ENCODE measurements around the gene PANX3. TPM values are rescaled to one million over a fixed set of nuclear protein-coding genes. Genes with fewer than 3 reads are reported as not detected.

PANX3 gene
- polyA plus RNA-seq, 2 of the 4 experiments (the other 2 are of a cell fraction) = not detected

DNA sequence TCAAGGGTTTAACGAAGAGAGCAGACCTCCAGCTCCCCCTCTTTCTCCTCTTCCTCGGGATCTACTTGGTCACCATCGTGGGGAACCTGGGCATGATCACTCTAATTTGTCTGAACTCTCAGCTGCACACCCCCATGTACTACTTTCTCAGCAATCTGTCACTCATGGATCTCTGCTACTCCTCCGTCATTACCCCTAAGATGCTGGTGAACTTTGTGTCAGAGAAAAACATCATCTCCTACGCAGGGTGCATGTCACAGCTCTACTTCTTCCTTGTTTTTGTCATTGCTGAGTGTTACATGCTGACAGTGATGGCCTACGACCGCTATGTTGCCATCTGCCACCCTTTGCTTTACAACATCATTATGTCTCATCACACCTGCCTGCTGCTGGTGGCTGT is 41.1 kb upstream of the PANX3 start:
- ATAC-seq (no peak), DNase-seq (ENCODE audit: low read depth in 1 of 2, low spot score in 1 of 2) (no peak), FAIRE-seq (no peak)
- CTCF ChIA-PET = no interaction called here
- Histone ChIP-seq H3K4me1 (no peaks in the 10 kb centered on the region), H3K9me3 (no peaks in the 10 kb centered on the region), H3K27ac (no peak overlapping the region), H3K4me3 (no peak overlapping the region), H3K4me2 (no peak overlapping the region)
- TF ChIP-seq MAX (IDR thresholded peaks at IDR 0.05) (no peak), USF2 (IDR thresholded peaks at IDR 0.05) (no peak), KDM1A (IDR thresholded peaks at IDR 0.05; ENCODE audit: low read depth) (no peak), RCOR1 (IDR thresholded peaks at IDR 0.05; ENCODE audit: low read depth, low read length) (no peak), NFE2L2 (conservative IDR thresholded peaks at IDR 0.05; ENCODE audit: low read length) (no peak), HDAC2 (IDR thresholded peaks at IDR 0.05) (no peak), HEYL (CRISPR knock-in tag; IDR thresholded peaks at IDR 0.05) (no peak), SREBF2 (IDR thresholded peaks at IDR 0.05) (no peak), POLR2A (IDR thresholded peaks at IDR 0.05; ENCODE audit: low read length) (no peak), RARB (CRISPR knock-in tag; IDR thresholded peaks at IDR 0.05) (no peak), MAZ (IDR thresholded peaks at IDR 0.05; ENCODE audit: borderline replicate concordance, low read depth, low read length) (no peak), KDM5A (IDR thresholded peaks at IDR 0.05) (no peak), FOSB (CRISPR knock-in tag; IDR thresholded peaks at IDR 0.05) (no peak)
- WGBS (ENCODE audit: missing lambda C conversion rate) = 14% methylated on average over 7 of the region's 7 CpGs
- POLR2A ChIA-PET = no interaction called here

- 16% methylated on average over 6 of the region's 6 CpGs for WGBS (ENCODE audit: missing lambda C conversion rate)
- Histone ChIP-seq H3K4me3 (no peak overlapping the region), H3K9me3 (no peaks in the 10 kb centered on the region), H3K4me2 (no peak overlapping the region), H3K27ac (no peak overlapping the region), H3K4me1 (no peaks in the 10 kb centered on the region)
- no peak for FAIRE-seq
- no peak for TF ChIP-seq ZNF302 (CRISPR knock-in tag; IDR thresholded peaks at IDR 0.05)
- TF ChIP-seq POLR2A (IDR thresholded peaks at IDR 0.05; ENCODE audit: low read length) = no peak
- TF ChIP-seq, protein P1, sequence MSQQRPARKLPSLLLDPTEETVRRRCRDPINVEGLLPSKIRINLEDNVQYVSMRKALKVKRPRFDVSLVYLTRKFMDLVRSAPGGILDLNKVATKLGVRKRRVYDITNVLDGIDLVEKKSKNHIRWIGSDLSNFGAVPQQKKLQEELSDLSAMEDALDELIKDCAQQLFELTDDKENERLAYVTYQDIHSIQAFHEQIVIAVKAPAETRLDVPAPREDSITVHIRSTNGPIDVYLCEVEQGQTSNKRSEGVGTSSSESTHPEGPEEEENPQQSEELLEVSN (IDR thresholded peaks at IDR 0.05; ENCODE audit: borderline replicate concordance, low read depth) = no peak
- no peak for TF ChIP-seq EP300 (IDR thresholded peaks at IDR 0.05)
- TF ChIP-seq KDM5A (IDR thresholded peaks at IDR 0.05) = no peak
- no peak for TF ChIP-seq RARB (CRISPR knock-in tag; IDR thresholded peaks at IDR 0.05)
- TF ChIP-seq HEYL (CRISPR knock-in tag; IDR thresholded peaks at IDR 0.05) = no peak
- no peak for TF ChIP-seq PHF8 (IDR thresholded peaks at IDR 0.05; ENCODE audit: borderline replicate concordance, low read depth)
- TF ChIP-seq RAD21 (conservative IDR thresholded peaks at IDR 0.05 in 1 of 2, IDR thresholded peaks at IDR 0.05 in 1 of 2) = no peak
- TF ChIP-seq NPAS2 (CRISPR knock-in tag; IDR thresholded peaks at IDR 0.05; ENCODE audit: borderline replicate concordance) = no peak
- TF ChIP-seq, protein P2, sequence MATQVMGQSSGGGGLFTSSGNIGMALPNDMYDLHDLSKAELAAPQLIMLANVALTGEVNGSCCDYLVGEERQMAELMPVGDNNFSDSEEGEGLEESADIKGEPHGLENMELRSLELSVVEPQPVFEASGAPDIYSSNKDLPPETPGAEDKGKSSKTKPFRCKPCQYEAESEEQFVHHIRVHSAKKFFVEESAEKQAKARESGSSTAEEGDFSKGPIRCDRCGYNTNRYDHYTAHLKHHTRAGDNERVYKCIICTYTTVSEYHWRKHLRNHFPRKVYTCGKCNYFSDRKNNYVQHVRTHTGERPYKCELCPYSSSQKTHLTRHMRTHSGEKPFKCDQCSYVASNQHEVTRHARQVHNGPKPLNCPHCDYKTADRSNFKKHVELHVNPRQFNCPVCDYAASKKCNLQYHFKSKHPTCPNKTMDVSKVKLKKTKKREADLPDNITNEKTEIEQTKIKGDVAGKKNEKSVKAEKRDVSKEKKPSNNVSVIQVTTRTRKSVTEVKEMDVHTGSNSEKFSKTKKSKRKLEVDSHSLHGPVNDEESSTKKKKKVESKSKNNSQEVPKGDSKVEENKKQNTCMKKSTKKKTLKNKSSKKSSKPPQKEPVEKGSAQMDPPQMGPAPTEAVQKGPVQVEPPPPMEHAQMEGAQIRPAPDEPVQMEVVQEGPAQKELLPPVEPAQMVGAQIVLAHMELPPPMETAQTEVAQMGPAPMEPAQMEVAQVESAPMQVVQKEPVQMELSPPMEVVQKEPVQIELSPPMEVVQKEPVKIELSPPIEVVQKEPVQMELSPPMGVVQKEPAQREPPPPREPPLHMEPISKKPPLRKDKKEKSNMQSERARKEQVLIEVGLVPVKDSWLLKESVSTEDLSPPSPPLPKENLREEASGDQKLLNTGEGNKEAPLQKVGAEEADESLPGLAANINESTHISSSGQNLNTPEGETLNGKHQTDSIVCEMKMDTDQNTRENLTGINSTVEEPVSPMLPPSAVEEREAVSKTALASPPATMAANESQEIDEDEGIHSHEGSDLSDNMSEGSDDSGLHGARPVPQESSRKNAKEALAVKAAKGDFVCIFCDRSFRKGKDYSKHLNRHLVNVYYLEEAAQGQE (IDR thresholded peaks at IDR 0.05) = no peak
- TF ChIP-seq, protein P3, sequence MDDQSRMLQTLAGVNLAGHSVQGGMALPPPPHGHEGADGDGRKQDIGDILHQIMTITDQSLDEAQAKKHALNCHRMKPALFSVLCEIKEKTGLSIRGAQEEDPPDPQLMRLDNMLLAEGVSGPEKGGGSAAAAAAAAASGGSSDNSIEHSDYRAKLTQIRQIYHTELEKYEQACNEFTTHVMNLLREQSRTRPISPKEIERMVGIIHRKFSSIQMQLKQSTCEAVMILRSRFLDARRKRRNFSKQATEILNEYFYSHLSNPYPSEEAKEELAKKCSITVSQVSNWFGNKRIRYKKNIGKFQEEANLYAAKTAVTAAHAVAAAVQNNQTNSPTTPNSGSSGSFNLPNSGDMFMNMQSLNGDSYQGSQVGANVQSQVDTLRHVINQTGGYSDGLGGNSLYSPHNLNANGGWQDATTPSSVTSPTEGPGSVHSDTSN (IDR thresholded peaks at IDR 0.05) = no peak
- TF ChIP-seq SREBF2 (IDR thresholded peaks at IDR 0.05) = no peak
- no peak for TF ChIP-seq NFE2L2 (conservative IDR thresholded peaks at IDR 0.05; ENCODE audit: low read length)
- TF ChIP-seq, protein P4, sequence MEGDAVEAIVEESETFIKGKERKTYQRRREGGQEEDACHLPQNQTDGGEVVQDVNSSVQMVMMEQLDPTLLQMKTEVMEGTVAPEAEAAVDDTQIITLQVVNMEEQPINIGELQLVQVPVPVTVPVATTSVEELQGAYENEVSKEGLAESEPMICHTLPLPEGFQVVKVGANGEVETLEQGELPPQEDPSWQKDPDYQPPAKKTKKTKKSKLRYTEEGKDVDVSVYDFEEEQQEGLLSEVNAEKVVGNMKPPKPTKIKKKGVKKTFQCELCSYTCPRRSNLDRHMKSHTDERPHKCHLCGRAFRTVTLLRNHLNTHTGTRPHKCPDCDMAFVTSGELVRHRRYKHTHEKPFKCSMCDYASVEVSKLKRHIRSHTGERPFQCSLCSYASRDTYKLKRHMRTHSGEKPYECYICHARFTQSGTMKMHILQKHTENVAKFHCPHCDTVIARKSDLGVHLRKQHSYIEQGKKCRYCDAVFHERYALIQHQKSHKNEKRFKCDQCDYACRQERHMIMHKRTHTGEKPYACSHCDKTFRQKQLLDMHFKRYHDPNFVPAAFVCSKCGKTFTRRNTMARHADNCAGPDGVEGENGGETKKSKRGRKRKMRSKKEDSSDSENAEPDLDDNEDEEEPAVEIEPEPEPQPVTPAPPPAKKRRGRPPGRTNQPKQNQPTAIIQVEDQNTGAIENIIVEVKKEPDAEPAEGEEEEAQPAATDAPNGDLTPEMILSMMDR (IDR thresholded peaks at IDR 0.05) = no peak
- no peak for TF ChIP-seq BHLHE40 (IDR thresholded peaks at IDR 0.05; ENCODE audit: low read depth, low read length)
- no peak for ATAC-seq
- no peak for DNase-seq (ENCODE audit: low read depth in 1 of 2, low spot score in 1 of 2)
- POLR2A ChIA-PET = no interaction called here
- CTCF ChIA-PET = interaction anchor here (1.4 to 1.7 kb wide), 2 partner anchors 8 to 162 kb away, joined by 4 to 5 read pairs; no protein-coding TSS in a partner anchor
Measured at GRCh38 chr11:124577716-124578427, 33.4 kb upstream of the PANX3 start.
